Fibroblast of villous mesenchyme (primary cell): ENCODE data around the gene AUTS2. TPM values are rescaled to one million over a fixed set of nuclear protein-coding genes. Genes with fewer than 3 reads are reported as not detected.

Source experiments
- DNase-seq: peaks from one replicate; pipeline ENCODE4 v3.0.0-alpha.2; 2010; ENCODE audit warnings: low read depth
- H3K4me3 ChIP-seq: 2 replicates; pipeline ENCODE4 v1.5.1; 2011; ENCODE audit warnings: low read depth, mild to moderate bottlenecking, low read length
- total RNA-seq: library from RNA; depleted of rRNA; stranded (reverse); fragments of >200 nt; gene quantifications from 2 replicates; pipeline ENCODE4 v1.2.3, GENCODE V29; 2012
- TF ChIP-seq, protein P1 (sequence below): IDR thresholded peaks from 2 replicates; pipeline ENCODE4 v1.5.1; 2012; ENCODE audit warnings: low read depth, mild to moderate bottlenecking, low read length; ENCODE audit not compliant: insufficient read depth

AUTS2 gene
- total RNA-seq, 1 donor, result 3.9 TPM

GRCh38 chr7:70700941-70701425 lies 1102.7 kb downstream of the AUTS2 start:
- TF ChIP-seq, protein P1, sequence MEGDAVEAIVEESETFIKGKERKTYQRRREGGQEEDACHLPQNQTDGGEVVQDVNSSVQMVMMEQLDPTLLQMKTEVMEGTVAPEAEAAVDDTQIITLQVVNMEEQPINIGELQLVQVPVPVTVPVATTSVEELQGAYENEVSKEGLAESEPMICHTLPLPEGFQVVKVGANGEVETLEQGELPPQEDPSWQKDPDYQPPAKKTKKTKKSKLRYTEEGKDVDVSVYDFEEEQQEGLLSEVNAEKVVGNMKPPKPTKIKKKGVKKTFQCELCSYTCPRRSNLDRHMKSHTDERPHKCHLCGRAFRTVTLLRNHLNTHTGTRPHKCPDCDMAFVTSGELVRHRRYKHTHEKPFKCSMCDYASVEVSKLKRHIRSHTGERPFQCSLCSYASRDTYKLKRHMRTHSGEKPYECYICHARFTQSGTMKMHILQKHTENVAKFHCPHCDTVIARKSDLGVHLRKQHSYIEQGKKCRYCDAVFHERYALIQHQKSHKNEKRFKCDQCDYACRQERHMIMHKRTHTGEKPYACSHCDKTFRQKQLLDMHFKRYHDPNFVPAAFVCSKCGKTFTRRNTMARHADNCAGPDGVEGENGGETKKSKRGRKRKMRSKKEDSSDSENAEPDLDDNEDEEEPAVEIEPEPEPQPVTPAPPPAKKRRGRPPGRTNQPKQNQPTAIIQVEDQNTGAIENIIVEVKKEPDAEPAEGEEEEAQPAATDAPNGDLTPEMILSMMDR, result no peak
- DNase-seq, result no peak
- no peak overlapping the region for H3K4me3 ChIP-seq

DNA sequence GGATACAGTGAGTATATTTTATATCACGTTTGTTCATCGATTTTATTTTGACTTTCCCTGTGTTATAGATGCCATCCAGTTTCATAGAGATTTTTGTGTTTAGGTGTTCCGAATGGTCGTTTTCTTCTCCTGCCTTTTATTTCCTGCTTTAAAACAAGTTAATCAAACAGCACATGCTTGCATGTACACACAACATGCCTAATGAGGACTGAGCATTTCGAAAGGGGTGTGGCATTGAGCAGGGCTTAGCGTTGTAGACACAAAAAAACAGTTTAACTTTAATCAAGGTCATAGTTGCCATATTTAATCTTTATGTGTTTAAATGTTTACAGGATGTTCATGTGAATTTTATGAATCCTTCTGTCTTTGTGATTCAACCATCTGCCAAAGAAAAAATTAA lies 1103.2 kb downstream of the AUTS2 start:
- TF ChIP-seq, protein P1, result no peak
- DNase-seq, result no peak
- H3K4me3 ChIP-seq, result no peak overlapping the region

DNA sequence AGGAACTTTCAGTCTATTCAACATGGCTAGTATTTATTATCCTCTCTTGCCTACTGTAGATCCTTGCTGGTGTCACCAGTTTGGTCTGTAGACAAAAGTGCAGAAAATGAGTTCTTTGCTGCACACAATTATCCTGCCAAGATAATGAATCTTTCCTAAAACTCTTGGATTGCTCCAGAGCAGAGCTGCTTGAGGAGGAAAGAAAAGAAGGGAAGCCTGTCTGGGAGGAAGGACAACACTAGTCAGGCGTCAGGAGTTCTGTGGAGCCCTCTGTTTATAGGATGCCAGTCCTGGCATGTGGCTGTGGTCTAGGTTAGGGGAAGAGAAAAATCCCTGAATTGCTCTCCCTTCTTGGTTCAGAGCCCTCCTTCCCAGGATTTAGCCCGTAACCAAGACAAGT lies 1103.7 kb downstream of the AUTS2 start:
- TF ChIP-seq, protein P1, result no peak
- no peak overlapping the region for H3K4me3 ChIP-seq
- no peak for DNase-seq

DNA sequence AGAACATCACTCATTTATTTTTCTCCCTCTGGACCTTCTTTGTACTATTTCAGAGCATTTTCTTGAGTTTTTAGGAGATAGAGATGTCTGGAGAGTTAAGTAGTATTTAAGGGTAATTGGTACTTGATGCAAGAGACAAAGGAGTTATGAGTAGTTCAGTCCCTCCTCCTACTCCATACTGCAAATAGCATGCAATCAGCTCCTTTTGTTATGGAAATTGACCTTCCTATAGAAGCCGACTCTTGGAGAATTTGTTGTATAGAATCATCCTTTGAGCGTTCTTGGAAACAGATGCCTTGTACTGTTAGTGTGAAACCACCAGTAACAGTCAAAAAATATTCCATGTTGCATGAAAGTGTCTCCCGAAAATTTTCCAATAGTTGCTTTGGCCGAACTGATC lies 1105.5 kb downstream of the AUTS2 start:
- TF ChIP-seq, protein P1, result no peak
- DNase-seq, result no peak
- H3K4me3 ChIP-seq, result no peak overlapping the region

DNA sequence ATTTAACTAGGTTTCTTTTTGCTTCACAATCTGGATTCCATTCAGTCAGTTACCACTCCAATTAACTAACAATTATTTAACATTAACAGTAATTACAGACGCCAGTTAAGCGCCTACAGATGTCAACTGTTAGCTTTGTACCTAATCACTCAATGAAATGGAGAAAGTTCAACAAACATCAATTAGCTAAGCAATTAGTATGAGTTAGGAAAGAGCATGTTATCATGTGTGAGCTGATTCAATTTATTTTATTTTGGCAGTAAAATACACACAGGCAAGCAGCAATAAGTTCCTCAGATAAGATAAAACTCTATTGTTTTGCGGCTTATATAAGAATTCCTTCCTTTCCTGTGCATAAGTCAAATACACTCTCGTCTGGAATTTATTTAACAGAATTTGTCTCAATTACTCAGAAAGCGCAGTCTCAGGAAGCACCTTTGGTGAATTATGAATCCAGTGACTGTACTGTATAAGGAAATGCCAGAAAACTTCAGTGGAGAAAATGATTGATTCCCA lies 1106.6 kb downstream of the AUTS2 start:
- TF ChIP-seq, protein P1, result no peak
- no peak for DNase-seq
- H3K4me3 ChIP-seq, result no peak overlapping the region

DNA sequence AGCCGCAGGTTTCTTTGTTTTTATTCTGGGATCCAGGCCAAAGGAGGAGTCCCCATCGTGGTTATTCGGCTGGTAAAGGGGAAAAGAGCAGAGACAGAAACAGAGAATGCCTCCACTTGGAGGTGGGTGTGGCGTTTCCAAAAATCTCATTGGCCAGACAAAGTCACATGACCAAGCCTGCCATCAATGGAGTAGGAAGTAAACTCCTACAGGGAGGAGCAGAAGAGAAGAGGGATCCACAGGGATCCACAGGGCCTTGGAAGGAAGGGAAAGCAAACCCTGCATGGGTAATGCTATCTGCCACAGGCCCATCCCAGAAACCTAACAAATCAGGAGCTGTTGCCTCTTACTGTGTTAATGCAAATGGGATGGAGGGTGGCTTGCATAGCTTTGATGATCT lies 1107.9 kb downstream of the AUTS2 start:
- TF ChIP-seq, protein P1, result no peak
- no peak overlapping the region for H3K4me3 ChIP-seq
- DNase-seq, result no peak

GRCh38 chr7:70706698-70707097 lies 1108.4 kb downstream of the AUTS2 start:
- TF ChIP-seq, protein P1, result no peak
- DNase-seq, result no peak

More at GRCh38 chr7:70706698-70707097, 1108.4 kb downstream of the AUTS2 start:
- H3K4me3 ChIP-seq, result no peak overlapping the region
